Ureter (tissue), 1 donor: ENCODE data around the gene FABP7. TPM values are rescaled to one million over a fixed set of nuclear protein-coding genes. Genes with fewer than 3 reads are reported as not detected.

Experiments used
- DNase-seq: peaks from one replicate; pipeline ENCODE4 v3.0.0-alpha.2; 2020; ENCODE audit warnings: low spot score
- total RNA-seq: library from RNA; stranded (reverse); gene quantifications from one replicate; pipeline ENCODE4 v1.2.4, GENCODE V29; 2023
- donor health status: DM: yes; HTN: yes; CAD: no.

Gene FABP7
- total RNA-seq, 1 donor from 2014 or later, result not detected

DNA sequence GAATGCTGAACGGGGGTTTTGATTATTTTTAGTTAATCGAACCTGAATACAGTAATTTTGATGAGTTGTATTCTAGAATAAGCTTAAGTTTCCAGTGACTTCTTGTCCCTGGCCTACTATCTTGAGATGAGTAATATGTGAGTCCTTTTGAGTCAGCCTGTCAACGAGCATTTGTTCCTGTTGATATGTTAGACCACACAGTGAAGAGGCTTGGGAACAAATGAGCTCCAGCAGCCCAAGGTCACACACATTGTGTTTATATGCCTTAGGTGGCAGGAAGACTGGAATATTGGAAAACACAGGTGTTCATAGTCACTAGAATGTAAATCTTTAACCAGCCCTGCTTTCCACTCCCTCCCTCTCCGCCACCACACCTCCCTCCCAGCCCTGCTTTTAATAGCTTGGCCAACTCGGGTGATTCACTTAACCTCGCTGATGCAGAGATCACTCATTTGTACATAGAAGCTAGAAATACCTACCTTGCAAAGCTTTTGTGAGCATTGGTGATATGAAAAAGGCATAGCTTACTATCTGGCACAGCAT lies 18.7 kb downstream of the FABP7 start:
- DNase-seq, result no peak

DNA sequence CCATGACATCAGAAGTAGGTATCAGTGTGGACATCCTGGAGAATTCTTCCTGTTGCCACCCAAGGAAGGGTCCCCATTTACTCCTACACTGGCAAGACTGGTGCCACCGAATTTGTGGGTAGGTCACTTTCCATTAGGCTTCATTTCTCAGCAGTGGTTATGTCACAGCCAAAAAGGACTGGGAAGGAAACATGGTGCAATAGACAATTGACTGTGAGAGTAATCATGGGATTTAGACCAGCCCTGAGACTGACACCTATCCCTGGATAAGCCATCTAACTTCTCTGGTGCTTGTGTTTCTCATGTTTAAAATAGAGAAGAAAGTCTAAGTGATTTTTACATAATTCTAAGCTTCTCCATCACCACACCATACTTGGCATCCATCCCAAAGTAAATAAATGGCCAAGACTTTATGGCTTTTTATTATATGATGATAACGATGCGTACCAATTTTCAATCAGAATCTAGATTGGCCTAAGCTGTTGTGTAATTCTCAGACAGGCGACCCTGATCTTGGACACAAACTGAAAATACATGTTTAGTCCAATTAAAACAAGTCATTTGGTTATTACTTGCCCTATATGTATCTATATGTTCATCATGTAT lies 19.7 kb downstream of the FABP7 start:
- no peak for DNase-seq

DNA sequence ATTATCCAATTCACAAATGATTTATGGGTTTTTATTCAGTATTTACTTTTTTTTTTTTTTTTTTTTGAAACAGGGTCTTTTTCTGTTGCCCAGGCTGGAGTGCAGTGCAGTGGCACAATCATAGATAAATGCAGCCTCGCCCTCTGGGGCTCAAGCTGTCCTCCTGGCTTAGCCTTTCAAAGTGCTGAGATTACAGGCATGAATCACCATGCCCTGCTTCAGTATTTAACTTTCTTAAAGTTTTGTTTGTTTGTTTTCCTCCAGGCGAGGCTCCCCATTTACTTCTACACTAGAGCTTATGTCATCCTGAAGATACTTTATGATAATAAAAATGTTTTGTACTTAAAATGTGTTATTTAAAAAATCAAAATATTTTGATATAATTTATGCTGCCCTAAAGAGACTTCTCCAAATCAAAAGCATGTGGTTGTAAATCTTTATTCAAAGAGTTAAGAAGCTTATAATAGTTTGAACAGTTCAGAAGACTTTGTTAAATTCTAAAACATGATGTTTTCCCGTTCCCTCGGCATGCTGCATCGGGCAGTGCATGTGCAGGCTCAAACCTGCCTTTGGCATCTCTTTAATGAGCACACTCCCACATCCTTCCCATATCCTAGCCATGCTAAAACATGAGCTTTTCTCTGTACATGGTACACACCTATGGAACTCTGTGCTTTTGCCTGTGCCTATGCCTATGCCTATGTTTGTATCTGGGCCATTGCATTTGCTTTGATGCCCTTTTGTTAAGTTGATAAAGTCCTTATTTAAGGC lies 20.6 kb downstream of the FABP7 start:
- no peak for DNase-seq

DNA sequence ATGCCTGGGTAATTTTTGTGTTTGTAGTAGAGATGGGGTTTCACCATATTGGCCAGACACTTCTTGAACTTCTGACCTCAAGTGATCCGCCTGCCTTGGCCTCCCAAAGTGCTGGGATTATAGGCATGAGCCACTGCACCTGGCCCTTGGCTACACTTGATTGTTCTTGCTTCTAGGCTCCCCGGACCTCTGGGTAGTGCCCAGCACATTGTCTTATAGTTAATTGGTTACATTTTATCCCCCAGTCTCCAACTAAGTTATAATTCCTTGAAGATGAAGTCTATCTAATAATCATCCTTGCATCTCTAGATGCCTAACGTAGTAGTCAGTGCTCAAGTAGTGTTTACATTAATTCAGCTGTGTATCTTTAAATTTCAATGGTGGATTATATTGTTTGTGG lies 21.4 kb downstream of the FABP7 start:
- DNase-seq, result no peak

DNA sequence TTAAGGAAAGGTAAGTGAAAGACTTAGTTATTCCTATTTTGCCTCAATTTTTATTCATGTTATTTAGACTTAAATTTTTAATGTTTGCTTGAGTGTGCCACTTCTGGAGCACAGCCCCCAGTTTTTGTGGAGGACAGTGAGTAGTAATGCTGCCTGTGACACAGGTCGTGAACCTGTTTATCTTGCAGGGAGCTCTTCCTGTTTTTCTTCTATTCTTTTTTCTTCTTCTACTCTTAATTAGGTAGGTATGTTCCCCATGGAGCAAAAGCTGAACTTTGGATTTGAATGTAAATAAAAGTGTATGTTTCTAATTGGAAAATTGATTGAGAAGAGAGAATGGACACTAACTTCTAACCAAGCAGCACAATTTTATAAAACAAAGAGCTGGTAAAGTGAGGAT lies 21.9 kb downstream of the FABP7 start:
- DNase-seq, result no peak

DNA sequence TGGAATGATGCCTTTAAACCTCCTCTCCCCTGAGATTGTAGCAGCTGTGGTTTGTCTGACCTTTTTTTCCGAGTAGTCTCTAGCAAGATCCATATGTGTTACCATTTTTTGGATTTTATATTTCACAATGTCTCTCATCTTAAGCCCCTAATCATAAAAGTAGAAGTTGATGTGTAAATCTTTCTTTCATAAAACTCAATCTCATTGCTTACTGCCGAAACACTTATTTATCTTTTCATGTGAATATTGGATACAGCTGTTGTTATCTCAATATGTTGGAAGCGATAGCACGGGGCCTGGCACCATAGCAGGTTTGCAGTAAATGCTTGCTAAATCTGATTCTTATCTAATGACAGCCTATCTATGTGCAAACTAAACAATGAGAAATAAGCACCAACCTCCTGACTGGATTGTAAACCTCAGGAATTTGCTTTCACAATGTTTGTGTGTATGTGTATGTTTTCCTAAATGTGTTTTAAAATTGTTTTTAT lies 23.7 kb downstream of the FABP7 start:
- no peak for DNase-seq

DNA sequence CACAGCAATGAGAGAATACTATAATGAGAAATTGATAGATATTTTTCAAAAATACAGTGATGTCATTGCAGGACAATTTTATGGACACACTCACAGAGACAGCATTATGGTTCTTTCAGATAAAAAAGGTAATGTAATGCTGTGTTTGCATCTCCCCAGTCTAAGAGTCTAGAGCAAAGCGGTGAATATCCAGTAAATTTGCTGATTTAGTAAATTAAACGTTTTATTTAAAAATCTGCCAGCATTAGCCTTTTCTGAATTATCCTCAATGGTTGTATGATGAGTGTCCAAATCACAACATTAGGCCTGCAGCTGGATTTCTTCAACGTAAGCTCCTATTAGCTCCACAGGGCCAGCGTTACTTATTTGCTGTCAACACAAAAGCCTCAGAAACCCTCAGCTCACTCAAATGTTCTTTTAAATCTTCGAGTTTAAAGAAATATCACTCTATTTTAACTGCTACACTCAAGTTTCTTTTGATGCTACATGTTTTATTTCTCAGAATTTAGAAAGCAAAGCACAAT lies 25.5 kb downstream of the FABP7 start:
- no peak for DNase-seq

DNA sequence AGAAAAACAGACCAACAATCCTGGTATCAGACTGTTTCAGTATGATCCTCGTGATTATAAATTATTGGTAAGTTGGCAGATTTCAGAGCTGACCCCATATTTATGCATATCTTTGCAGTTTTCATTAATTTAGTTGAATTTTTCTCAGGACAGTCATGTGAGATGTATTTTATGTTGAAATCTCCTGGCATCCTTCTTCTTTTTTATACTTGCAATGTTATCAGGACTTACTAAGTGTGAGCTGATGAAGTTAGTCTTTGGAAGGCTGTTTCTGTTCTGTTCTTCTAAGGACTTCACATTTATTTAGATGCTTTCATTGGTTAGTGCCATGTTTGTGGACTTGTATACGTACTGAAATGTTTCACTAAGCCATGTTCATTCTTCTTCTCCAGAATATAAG lies 26.8 kb downstream of the FABP7 start:
- DNase-seq, result no peak

DNA sequence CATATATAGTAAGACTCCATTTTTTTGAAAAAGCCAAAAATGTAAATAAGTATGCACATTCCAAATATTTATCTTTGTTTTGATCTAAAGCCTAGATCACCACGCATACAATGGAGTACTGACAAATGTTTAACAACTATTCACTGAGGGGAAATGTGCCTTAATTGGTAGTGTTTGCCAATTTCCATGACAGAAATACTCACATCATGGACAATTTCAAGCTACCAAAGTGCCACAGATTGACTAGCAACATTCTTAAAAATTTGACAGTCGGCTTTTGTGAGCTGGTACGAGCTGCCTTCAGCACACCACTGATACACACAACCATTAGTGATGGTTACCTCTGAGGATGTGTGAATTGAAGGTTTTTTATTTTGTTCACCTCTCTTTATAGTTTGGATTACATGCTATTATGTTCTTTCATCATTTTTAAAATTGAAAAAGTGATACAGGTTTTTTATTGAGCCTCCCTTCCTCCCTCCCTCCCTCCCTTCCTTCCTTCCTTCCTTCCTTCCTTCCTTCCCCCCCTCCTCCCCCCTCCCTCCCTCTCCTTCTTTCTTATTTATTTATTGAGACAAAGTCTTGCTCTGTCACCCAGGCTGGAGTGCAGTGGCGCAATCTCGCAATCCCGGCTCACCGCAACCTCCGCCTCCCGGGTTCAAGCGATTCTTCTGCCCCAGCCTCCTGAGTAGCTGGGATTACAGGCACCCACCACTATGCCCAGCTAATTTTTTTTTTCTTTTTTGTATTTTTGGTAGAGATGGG lies 28.8 kb downstream of the FABP7 start:
- no peak for DNase-seq

DNA sequence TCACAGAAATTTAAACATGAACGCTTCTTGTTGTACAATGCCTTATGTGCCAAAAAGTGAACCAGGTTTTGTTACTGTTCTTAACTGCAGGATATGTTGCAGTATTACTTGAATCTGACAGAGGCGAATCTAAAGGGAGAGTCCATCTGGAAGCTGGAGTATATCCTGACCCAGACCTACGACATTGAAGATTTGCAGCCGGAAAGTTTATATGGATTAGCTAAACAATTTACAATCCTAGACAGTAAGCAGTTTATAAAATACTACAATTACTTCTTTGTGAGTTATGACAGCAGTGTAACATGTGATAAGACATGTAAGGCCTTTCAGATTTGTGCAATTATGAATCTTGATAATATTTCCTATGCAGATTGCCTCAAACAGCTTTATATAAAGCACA lies 29.5 kb downstream of the FABP7 start:
- no peak for DNase-seq

DNA sequence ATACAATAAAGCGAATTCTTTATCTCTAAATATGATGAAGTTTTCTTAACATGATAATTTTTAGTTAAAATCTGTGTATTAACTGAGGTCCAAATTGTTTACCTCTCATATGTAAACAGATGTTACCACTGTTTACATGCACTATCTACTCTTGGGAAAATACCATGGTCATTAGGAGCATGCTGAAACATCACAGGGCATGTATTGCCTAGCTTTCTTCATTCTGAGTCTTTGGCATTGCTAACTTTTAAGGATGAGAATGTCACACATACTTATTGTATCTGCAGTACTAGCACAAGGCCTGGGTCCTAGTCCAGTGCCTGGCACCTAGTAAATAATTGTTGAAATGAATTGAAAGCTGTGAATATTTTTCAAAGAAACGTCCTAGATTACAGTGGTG lies 30.2 kb downstream of the FABP7 start:
- no peak for DNase-seq

DNA sequence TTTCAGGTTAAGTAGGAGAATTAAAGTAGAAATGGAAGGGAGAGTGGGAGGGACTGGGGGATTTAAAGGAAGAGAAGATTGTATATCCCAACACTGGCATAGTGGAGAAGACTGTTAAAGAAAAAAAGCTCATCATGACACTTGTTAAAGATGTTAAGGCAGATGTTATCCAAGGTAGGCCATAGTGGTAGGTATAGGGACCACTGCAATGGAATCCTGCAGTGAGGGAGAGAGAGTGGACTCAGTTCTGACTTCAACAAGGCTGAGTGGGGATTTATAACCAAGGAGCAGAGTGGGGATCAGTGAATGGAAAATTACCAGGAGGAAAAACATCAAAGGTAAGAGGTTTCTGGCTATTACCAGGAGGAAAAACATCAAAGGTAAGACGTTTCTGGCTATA lies 30.7 kb downstream of the FABP7 start:
- no peak for DNase-seq

DNA sequence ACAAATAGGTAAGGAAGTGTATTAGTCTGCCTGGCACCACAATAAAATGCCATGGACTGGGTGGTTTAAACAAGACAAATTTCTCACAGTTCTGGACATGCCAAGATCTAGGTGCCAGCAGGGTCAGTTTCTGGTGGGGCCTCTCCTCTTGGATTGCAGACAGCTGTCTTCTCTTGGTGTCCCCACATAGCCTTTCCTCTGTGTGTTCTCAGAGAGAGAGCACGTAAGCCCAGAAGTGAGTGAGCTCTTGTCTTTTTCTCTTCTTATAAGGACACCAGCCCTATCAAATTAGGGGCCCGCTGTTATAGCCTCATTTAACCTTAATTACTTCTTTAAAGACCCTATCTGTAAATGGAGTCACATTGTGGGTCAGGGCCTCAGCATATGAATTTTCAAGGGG lies 37.8 kb downstream of the FABP7 start:
- DNase-seq, result no peak

DNA sequence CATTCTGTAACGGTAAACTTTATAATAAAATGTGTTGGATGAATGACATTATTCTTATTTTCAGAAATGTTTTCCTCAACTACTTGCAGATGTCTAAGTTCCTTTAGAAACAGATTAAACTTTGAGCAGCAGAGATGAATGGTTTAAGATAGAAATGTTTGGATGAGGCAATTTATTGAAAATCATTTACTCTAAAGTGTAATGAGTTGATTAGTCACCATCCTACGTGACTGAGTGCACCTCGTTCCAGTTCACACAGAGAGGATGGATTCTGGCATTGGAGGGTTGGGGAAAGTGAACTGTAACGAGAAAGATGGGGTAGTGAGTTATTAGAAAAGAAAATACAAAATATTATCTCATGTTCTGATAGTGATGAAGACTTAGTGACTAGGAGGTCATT lies 38.2 kb downstream of the FABP7 start:
- no peak for DNase-seq

DNA sequence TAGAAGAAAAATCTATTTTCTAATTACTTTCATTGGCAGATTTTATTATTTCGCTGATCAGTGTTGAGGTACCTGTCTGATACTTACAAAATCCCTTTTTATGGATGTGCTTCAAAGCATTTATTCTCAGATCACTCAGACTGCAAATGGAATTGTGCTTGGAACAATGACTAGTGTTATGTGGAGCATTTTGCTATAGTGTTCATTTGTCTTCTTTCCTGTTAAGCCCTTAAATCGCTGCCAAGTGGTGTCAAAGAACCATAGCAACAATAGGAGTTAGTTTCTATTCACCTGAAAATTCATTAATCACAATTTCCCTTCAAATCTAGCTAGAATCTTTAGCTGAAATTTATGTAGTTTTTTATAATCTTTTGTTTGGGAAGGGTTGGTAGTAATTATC lies 39.4 kb downstream of the FABP7 start:
- DNase-seq, result no peak

DNA sequence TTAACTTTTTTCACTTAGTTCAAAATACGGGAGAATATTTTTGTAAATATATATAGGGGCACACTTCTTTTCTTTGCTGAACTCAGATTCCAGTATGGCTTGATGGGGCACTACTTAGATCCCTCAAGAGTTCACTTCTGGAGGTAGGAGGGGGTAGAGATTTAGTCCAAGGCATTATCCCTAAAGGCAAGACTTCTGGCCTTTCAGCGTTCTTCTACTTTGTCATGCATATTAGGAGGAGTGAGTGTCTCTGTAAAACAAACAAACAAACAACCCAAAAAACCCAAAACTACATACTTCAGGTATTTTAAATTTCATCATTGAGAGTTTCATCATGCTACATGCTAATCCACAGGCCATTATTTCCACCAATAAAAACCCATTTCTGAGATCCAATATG lies 41.6 kb downstream of the FABP7 start:
- no peak for DNase-seq

DNA sequence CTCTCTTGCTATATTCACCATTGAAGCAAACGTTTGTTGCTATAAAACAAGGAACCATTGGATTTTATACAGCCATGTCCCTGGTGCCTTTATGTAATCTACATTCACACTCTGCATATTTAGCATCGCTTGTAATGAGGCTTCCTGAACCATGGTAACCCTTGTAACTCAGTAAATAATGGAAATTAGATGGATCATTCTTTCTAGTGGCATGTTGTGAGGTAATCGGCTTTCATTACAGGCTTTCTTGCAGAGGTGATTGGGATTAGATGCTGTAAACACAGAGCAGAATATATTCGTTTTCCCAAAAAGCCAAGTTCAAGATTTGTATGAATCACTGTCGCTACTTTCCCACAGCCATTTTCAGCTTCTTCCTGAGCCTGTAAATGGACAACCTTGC lies 45.6 kb downstream of the FABP7 start:
- no peak for DNase-seq

DNA sequence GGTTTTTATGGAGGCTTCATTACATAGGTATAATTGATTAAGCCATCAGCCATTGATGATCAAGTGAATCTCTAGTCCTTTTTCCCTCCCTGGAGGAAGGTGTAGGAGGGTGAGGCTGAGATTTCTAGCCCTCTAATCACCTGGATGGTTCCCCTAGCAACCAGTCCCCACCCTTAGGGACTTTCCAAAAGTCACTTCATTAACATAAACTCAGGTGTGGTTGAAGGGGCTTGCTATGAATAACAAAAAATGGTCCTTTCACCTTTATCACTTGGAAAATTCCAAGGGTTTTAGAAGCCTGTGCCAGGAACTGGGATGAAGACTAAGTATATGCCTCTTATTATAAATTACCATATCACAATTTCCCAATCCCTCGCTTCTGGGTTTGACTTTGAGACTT lies 49.9 kb downstream of the FABP7 start:
- DNase-seq, result no peak

DNA sequence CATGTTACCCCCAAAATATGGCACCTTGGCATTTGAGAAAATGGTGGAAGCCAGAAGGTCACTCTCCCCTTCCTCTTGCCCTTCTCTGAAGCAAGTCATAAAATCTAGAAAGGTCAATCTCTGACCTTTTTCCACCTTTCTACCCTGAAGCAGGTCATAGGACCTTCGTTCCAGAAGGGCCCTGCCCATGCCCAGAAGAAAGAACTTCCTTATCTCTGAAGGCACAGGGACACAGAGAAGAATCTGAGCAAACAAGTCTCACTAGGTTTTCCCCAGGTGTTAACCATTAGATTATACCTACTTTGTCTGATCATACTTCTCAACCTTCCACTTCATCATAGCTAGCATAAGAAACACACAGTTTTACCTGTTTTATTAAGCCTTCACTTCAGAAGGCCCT lies 52.0 kb downstream of the FABP7 start:
- DNase-seq, result no peak

DNA sequence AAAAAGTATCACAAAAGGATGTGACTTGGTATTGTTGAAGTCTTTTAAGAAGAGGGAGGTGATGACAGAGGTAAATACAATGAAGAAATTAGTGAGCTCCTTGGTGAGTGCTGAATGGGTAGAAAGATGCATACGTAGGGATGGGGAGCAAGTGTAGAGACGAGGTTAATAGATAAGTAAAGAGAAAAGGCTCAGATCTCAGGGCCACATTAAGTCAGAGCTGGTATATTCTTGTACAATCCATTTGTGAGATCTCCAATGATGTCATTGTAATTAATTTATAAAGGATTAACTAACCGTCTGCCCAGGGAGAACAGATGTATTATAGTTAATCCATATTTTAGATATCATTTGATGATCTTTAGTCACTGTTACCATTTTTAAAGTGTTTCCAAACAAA lies 52.9 kb downstream of the FABP7 start:
- DNase-seq, result no peak

DNA sequence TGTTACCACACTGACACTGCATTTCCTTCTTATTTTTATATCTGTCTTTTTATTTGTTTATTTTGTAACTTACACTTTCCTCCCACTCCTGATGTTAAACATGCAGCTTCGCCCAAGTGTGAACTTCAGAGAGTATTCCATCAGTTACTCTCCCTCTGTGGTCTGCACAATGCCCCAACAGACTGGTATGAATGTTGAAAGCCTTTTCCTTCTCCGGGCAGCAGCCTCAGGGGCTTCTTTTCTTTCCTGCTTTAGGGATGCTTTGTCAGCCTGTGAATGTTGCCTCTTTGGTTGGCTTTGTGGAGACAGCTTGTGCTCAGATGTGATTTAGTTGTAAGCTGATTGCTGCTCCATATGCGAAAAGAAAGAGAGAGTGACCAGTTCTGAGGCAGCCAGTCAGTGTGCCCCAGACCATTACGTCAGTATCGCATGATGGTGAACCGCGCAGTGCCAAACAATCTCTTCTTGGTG lies 53.5 kb downstream of the FABP7 start:
- DNase-seq, result no peak
